Loucy (cell line): Measurements from ENCODE around the gene CASP10.

Source experiments
- H2AFZ ChIP-seq: fragments of 200-600 bp; sonication (generic); 2 replicates; pipeline ENCODE4 v1.6.0; 2016; ENCODE audit warnings: antibody characterized with exemption, mild to moderate bottlenecking, low read length, moderate library complexity
- H3F3A ChIP-seq: fragments of 200-600 bp; 2 replicates; pipeline ENCODE4 v1.6.0; 2016; ENCODE audit warnings: antibody characterized with exemption, low read depth, mild to moderate bottlenecking
- H3K27me3 ChIP-seq: fragments of 200-600 bp; sonication (generic); 2 replicates; pipeline ENCODE4 v1.6.1; 2014; ENCODE audit warnings: low read length, mild to moderate bottlenecking; ENCODE audit not compliant: insufficient read depth, poor library complexity, severe bottlenecking
- H3K36me3 ChIP-seq: fragments of 200-600 bp; sonication (generic); 2 replicates; pipeline ENCODE4 v1.6.1; 2016; ENCODE audit warnings: low read length; ENCODE audit not compliant: insufficient read depth
- H3K4me1 ChIP-seq: fragments of 200-600 bp; sonication (generic); 2 replicates; pipeline ENCODE4 v1.5.1; 2014; ENCODE audit warnings: low read length, mild to moderate bottlenecking; ENCODE audit not compliant: insufficient read depth, poor library complexity, severe bottlenecking
- H3K4me2 ChIP-seq: fragments of 200-600 bp; sonication (generic); 2 replicates; pipeline ENCODE4 v1.6.0; 2014; ENCODE audit warnings: antibody characterized with exemption, low read length, low read depth, mild to moderate bottlenecking; ENCODE audit not compliant: poor library complexity, severe bottlenecking
- H3K4me3 ChIP-seq: fragments of 200-600 bp; sonication (generic); 2 replicates; pipeline ENCODE4 v1.5.1; 2014; ENCODE audit warnings: low read length, mild to moderate bottlenecking, mixed read lengths; ENCODE audit not compliant: poor library complexity, severe bottlenecking
- H3K79me2 ChIP-seq: fragments of 200-600 bp; sonication (generic); 2 replicates; pipeline ENCODE4 v1.6.1; 2014; ENCODE audit warnings: low read length; ENCODE audit not compliant: insufficient read depth
- H3K9ac ChIP-seq: fragments of 200-600 bp; sonication (generic); 2 replicates; pipeline ENCODE4 v1.6.0; 2014; ENCODE audit warnings: mild to moderate bottlenecking, low read depth, low read length, moderate library complexity; ENCODE audit not compliant: poor library complexity, severe bottlenecking
- H3K9me2 ChIP-seq: fragments of 200-600 bp; sonication (generic); replicated peaks from 2 replicates; pipeline ENCODE4 v1.6.1; 2016; ENCODE audit warnings: low read depth, low read length, mixed read lengths
- H3K9me3 ChIP-seq: fragments of 200-600 bp; sonication (generic); 2 replicates; pipeline ENCODE4 v1.6.1; 2014; ENCODE audit warnings: mild to moderate bottlenecking, antibody characterized with exemption, low read length, low read depth; ENCODE audit not compliant: insufficient read depth
- H4K20me1 ChIP-seq: fragments of 200-600 bp; sonication (generic); 2 replicates; pipeline ENCODE4 v1.6.0; 2014; ENCODE audit warnings: antibody characterized with exemption, low read length, mild to moderate bottlenecking; ENCODE audit not compliant: insufficient read depth, poor library complexity, severe bottlenecking
- CTCF ChIP-seq: fragments of 200-600 bp; sonication (generic); conservative IDR thresholded peaks from 2 replicates; pipeline ENCODE4 v1.5.1; 2014; ENCODE audit warnings: mild to moderate bottlenecking, antibody characterized with exemption, low read length
- EZH2phosphoT487 ChIP-seq: fragments of 200-600 bp; IDR thresholded peaks from 2 replicates; pipeline ENCODE4 v1.6.1; 2018; ENCODE audit warnings: antibody characterized with exemption, mild to moderate bottlenecking, moderate library complexity, borderline replicate concordance

Gene CASP10

GRCh38 chr2:201228271-201228911, 45.5 kb downstream of the CASP10 start:
- Histone ChIP-seq H3K9me3 (no peaks in the 10 kb centered on the region), H2AFZ (no peak overlapping the region), H3K36me3 (no peaks in the 10 kb centered on the region), H3K79me2 (no peaks in the 10 kb centered on the region), H3K9ac (no peak overlapping the region), H3K4me2 (no peak overlapping the region), H3K4me3 (no peak overlapping the region), H3F3A (no peaks in the 10 kb centered on the region), H3K9me2 (no peaks in the 10 kb centered on the region), H4K20me1 (no peaks in the 10 kb centered on the region), H3K4me1 (peaks cover 14% of the 10 kb centered on the region), H3K27me3 (no peaks in the 10 kb centered on the region)
- TF ChIP-seq CTCF (no peak), EZH2phosphoT487 (no peak)

- H3K79me2 ChIP-seq = peaks cover 4% of the 10 kb centered on the region
- H3K4me3 ChIP-seq = no peak overlapping the region
- no peaks in the 10 kb centered on the region for H3K9me2 ChIP-seq
- no peak overlapping the region for H3K4me2 ChIP-seq
- H3K4me1 ChIP-seq = peaks cover 13% of the 10 kb centered on the region
- no peak for TF ChIP-seq EZH2phosphoT487
- TF ChIP-seq CTCF = no peak
- H3K9ac ChIP-seq = no peak overlapping the region
- no peak overlapping the region for H2AFZ ChIP-seq
- H4K20me1 ChIP-seq = peaks cover 4% of the 10 kb centered on the region
- no peaks in the 10 kb centered on the region for H3F3A ChIP-seq
- no peaks in the 10 kb centered on the region for H3K36me3 ChIP-seq
- no peaks in the 10 kb centered on the region for H3K27me3 ChIP-seq
- H3K9me3 ChIP-seq = no peaks in the 10 kb centered on the region
These were observed 46.0 kb downstream of the CASP10 start for GRCh38 chr2:201228912-201229290.

- Histone ChIP-seq H3K36me3 (no peaks in the 10 kb centered on the region), H3K27me3 (no peaks in the 10 kb centered on the region), H3K4me2 (peak overlapping the region; percentile 82), H3F3A (no peaks in the 10 kb centered on the region), H3K79me2 (peaks cover 34% of the 10 kb centered on the region), H3K4me3 (peak overlapping the region; percentile 96), H2AFZ (peak overlapping the region; percentile 64), H3K9me3 (no peaks in the 10 kb centered on the region), H3K9me2 (no peaks in the 10 kb centered on the region), H3K9ac (peak overlapping the region; percentile 69), H3K4me1 (peaks cover 34% of the 10 kb centered on the region), H4K20me1 (peaks cover 26% of the 10 kb centered on the region)
- TF ChIP-seq CTCF (peak; percentile 95), EZH2phosphoT487 (no peak)
These were observed 49.0 kb downstream of the CASP10 start for GRCh38 chr2:201231781-201232466.
